Measurements from ENCODE around the gene SAMD4A. TPM values are rescaled to one million over a fixed set of nuclear protein-coding genes. Genes with fewer than 3 reads are reported as not detected.

Gene SAMD4A
- total RNA-seq, 4 donors from 2014 or later: 39.8 to 53.3 (median 48.0) TPM

- no peaks in the 10 kb centered on the region for H3K27me3 ChIP-seq
- H3K4me3 ChIP-seq: no peak overlapping the region
- WGBS, 2 donors: 65 to 70% methylated on average over 8 of the region's 8 CpGs
- peaks cover 0 to 12% (median 0%) of the 10 kb centered on the region in 4 donors for H3K9me3 ChIP-seq
- TF ChIP-seq EP300 (IDR thresholded peaks at IDR 0.05) (no peak), CTCF (IDR thresholded peaks at IDR 0.05) (no peak), POLR2A (IDR thresholded peaks at IDR 0.05) (no peak)
- no peaks in the 10 kb centered on the region for H3K4me1 ChIP-seq
- no peak for DNase-seq (ENCODE audit: low spot score in 2 of 2)
- no peaks in the 10 kb centered on the region for H3K36me3 ChIP-seq
- no peak overlapping the region for H3K27ac ChIP-seq
Measured at GRCh38 chr14:54829486-54830224, 262.7 kb downstream of the SAMD4A start.

- Histone ChIP-seq H3K27ac (no peak overlapping the region), H3K36me3 (no peaks in the 10 kb centered on the region), H3K9me3 (peaks cover 0 to 4% (median 0%) of the 10 kb centered on the region in 4 donors), H3K27me3 (no peaks in the 10 kb centered on the region), H3K4me1 (no peaks in the 10 kb centered on the region), H3K4me3 (no peak overlapping the region)
- DNase-seq (ENCODE audit: low spot score in 2 of 2): no peak
- TF ChIP-seq POLR2A (IDR thresholded peaks at IDR 0.05) (no peak), EP300 (IDR thresholded peaks at IDR 0.05) (no peak), CTCF (IDR thresholded peaks at IDR 0.05) (no peak)
- 94 to 96% methylated on average over 4 of the region's 4 CpGs for WGBS, 2 donors
Measured at GRCh38 chr14:54830650-54831049, 263.7 kb downstream of the SAMD4A start.

- H3K4me3 ChIP-seq: no peak overlapping the region
- no peaks in the 10 kb centered on the region for H3K36me3 ChIP-seq
- peaks cover 0 to 1% (median 0%) of the 10 kb centered on the region in 4 donors for H3K4me1 ChIP-seq
- H3K9me3 ChIP-seq: no peaks in the 10 kb centered on the region
- no peaks in the 10 kb centered on the region for H3K27me3 ChIP-seq
- H3K27ac ChIP-seq: no peak overlapping the region
- no peak for DNase-seq (ENCODE audit: low spot score in 2 of 2)
- no peak for TF ChIP-seq POLR2A (IDR thresholded peaks at IDR 0.05)
Measured at GRCh38 chr14:54834081-54834480, 267.2 kb downstream of the SAMD4A start.

- no peak for TF ChIP-seq POLR2A (IDR thresholded peaks at IDR 0.05)
- TF ChIP-seq CTCF (IDR thresholded peaks at IDR 0.05): no peak
- TF ChIP-seq EP300 (IDR thresholded peaks at IDR 0.05): no peak
- no peak overlapping the region for H3K4me3 ChIP-seq
- DNase-seq (ENCODE audit: low spot score in 2 of 2): no peak
- no peaks in the 10 kb centered on the region for H3K36me3 ChIP-seq
- H3K27me3 ChIP-seq: no peaks in the 10 kb centered on the region
- H3K9me3 ChIP-seq: no peaks in the 10 kb centered on the region
- H3K27ac ChIP-seq: no peak overlapping the region
- H3K4me1 ChIP-seq: peaks cover 0 to 5% (median 0%) of the 10 kb centered on the region in 4 donors
- WGBS, 2 donors: 85 to 90% methylated on average over 6 of the region's 6 CpGs
Measured at GRCh38 chr14:54834727-54835126, 267.8 kb downstream of the SAMD4A start.

GRCh38 chr14:54836231-54836630 is 269.3 kb downstream of the SAMD4A start:
- H3K27me3 ChIP-seq: no peaks in the 10 kb centered on the region
- no peaks in the 10 kb centered on the region for H3K9me3 ChIP-seq
- no peaks in the 10 kb centered on the region for H3K36me3 ChIP-seq
- peaks cover 0 to 8% (median 0%) of the 10 kb centered on the region in 4 donors for H3K4me1 ChIP-seq
- H3K27ac ChIP-seq: no peak overlapping the region
- TF ChIP-seq POLR2A (IDR thresholded peaks at IDR 0.05): no peak
- TF ChIP-seq CTCF (IDR thresholded peaks at IDR 0.05): no peak
- no peak for TF ChIP-seq EP300 (IDR thresholded peaks at IDR 0.05)
- WGBS, 2 donors: 49 to 59% methylated on average over 2 of the region's 2 CpGs
- DNase-seq (ENCODE audit: low spot score in 2 of 2): no peak
- no peak overlapping the region for H3K4me3 ChIP-seq

Data from tibial nerve (tissue), 4 donors.